K562 (cell line): ENCODE measurements around the gene COMTD1. TPM values are rescaled to one million over a fixed set of nuclear protein-coding genes. Genes with fewer than 3 reads are reported as not detected.
A peak's percentile ranks its signal among the peaks of the same experiment; 100 is the strongest.

Source experiments
- HCFC1 ChIP-seq: IDR thresholded peaks from 2 replicates; pipeline ENCODE4 v1.6.1; 2012; ENCODE audit warnings: low read depth, low read length, improper control_type of control experiment
- JUND ChIP-seq, 2 experiments: IDR thresholded peaks; 2 replicates in 1 of 2; 3 replicates in 1 of 2; pipeline ENCODE4 v1.6.1; 2011; ENCODE audit warnings: borderline replicate concordance in 2 of 2, low read depth in 2 of 2, low read length in 2 of 2, improper control_type of control experiment in 1 of 2, missing biosample characterization in 1 of 2, missing genetic modification characterization in 1 of 2, missing genetic modification reagents in 1 of 2
- KDM4B ChIP-seq, 2 experiments: fragments of 450-650 bp in 1 of 2; sonication (generic) in 1 of 2; IDR thresholded peaks; 2 replicates each; pipeline ENCODE4 v1.6.1; 2016 to 2017; ENCODE audit warnings: borderline replicate concordance in 2 of 2, antibody characterized with exemption in 1 of 2, low read depth in 1 of 2, mild to moderate bottlenecking in 1 of 2
- MAFK ChIP-seq: IDR thresholded peaks from 2 replicates; pipeline ENCODE4 v1.6.1; 2011; ENCODE audit warnings: low read length, improper control_type of control experiment
- MEF2D ChIP-seq: conservative IDR thresholded peaks from 2 replicates; pipeline ENCODE4 v1.6.1; 2016; ENCODE audit warnings: low read depth, missing genetic modification characterization, missing compliant biosample characterization
- MYBL2 ChIP-seq, 2 experiments: fragments of 450-650 bp in 1 of 2; sonication (generic) in 1 of 2; formaldehyde crosslinking in 1 of 2; IDR thresholded peaks; 2 replicates each; pipeline versions ENCODE4 v1.6.1 to v1.8.1; 2017 to 2022; ENCODE audit warnings: borderline replicate concordance in 1 of 2, inconsistent platforms in 1 of 2, low read depth in 1 of 2, mild to moderate bottlenecking in 1 of 2, missing genetic modification reagents in 1 of 2, moderate library complexity in 1 of 2
- MYC ChIP-seq, 2 experiments: fragments of 250-450 bp in 1 of 2; sonication (Bioruptor Pico) in 1 of 2; IDR thresholded peaks; 2 replicates each; pipeline versions ENCODE4 v1.5.1 to v1.6.1; 2012 to 2021; ENCODE audit warnings: low read depth in 2 of 2, borderline replicate concordance in 1 of 2, improper control_type of control experiment in 1 of 2, low read length in 1 of 2, mild to moderate bottlenecking in 1 of 2, moderate library complexity in 1 of 2
- PTBP1 ChIP-seq: fragments of 200-400 bp; formaldehyde crosslinking; IDR thresholded peaks from 2 replicates; pipeline ENCODE4 v1.6.1; 2017; ENCODE audit warnings: low read depth, low read length
- RBM15 ChIP-seq: fragments of 200-400 bp; formaldehyde crosslinking; IDR thresholded peaks from 2 replicates; pipeline ENCODE4 v1.6.1; 2018; ENCODE audit warnings: mild to moderate bottlenecking, low read length, moderate library complexity; ENCODE audit not compliant: insufficient read depth
- SRSF7 ChIP-seq: fragments of 200-400 bp; formaldehyde crosslinking; optimal IDR thresholded peaks from 2 replicates; pipeline ENCODE3; 2017; ENCODE audit warnings: mild to moderate bottlenecking, low read depth, low read length
- TRIM24 ChIP-seq, 2 experiments: fragments of 450-650 bp; IDR thresholded peaks; 2 replicates each; pipeline ENCODE4 v1.6.1; 2016
- polyA plus RNA-seq, 8 experiments: library from polyadenylated mRNA; depleted of rRNA in 4 of 8; stranded (reverse) in 5 of 8; unstranded in 3 of 8; fragments of >200 nt; fragmentation: Nextera tagmentation in 2 of 8; fragmentation: Illumina TruSeq in 1 of 8; extraction: Ambion mirVana in 2 of 8; extraction: Trizol in 1 of 8; gene quantifications; 2 replicates each; pipeline versions ENCODE4 v1.2.1 to v1.2.3, GENCODE V29; 2011 to 2014; ENCODE audit warnings: inconsistent platforms in 1 of 8, missing spikeins in 1 of 8
- total RNA-seq, 7 experiments: library from RNA; depleted of rRNA in 6 of 7; stranded (reverse); fragments of >200 nt in 6 of 7; fragmentation: Illumina TruSeq in 2 of 7; extraction: Trizol in 2 of 7; gene quantifications; 2 replicates each; pipeline versions ENCODE4 v1.2.1 to v1.2.3, GENCODE V29; 2011 to 2021; ENCODE audit warnings: low replicate concordance in 1 of 7
- TF ChIP-seq, protein P1 (sequence below): sonication (generic); formaldehyde crosslinking; IDR thresholded peaks from 2 replicates; pipeline ENCODE4 v1.9.0; 2022; ENCODE audit warnings: mild to moderate bottlenecking, missing genetic modification reagents
- TF ChIP-seq, protein P2 (sequence below): fragments of 450-650 bp; IDR thresholded peaks from 2 replicates; pipeline ENCODE4 v1.6.1; 2016; ENCODE audit warnings: borderline replicate concordance

The COMTD1 gene
- total and polyA plus RNA-seq, 9 of the 15 experiments (the other 6 are each of a cell fraction or from before 2014, with no cell fraction given), result 0.41 to 112 (median 13.7) TPM

DNA sequence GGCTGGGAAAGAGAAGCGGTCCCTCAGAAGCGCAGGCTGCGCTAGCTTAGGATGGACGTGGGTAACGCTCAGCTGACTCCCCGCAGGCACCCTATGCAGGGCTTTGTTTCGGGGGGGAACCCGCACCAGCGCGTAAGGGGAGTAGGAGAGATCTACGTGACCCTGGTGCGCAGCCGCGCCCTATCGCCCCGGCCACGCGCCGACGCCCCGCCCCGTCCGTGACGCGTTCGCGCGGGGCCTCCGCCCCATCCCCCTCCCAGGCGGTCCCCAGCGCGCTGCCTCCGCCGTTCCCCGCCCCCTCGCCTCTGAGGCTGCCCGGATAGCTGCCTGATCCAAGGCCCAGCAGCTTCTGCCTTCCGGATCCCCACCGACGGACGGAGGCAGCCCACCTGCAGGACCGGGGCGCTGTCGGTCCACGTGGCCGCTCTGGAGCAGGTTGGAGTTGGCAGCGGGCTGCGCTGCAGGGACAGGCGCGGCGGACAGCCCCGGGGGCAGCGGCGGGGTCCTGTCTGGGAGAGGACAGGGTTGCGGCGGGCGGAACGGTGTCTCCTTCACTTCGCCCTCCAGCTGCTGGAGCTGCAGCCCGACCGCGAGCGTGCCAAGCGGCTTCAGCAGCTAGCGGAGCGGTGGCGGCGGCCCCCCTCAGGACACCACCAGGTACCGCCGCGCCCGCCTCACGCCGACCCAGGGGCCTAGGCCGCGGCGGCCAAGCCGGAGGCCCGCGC lies 25.3 kb downstream of the COMTD1 start, which contains the start of gene VDAC2 (continued):
- TF ChIP-seq JUND (IDR thresholded peaks at IDR 0.05; ENCODE audit: borderline replicate concordance, low read depth, low read length) (peak; percentile 61), JUND (tag; IDR thresholded peaks at IDR 0.05; ENCODE audit: borderline replicate concordance, low read depth, low read length) (no peak; the same call in 2 of the 3 replicates), RBM15 (no peak), MEF2D (tag) (no peak), MYBL2 (IDR thresholded peaks at IDR 0.05; ENCODE audit: low read depth) (no peak), MYBL2 (CRISPR knock-in tag; IDR thresholded peaks at IDR 0.05; ENCODE audit: borderline replicate concordance) (no peak), SRSF7 (no peak), MAFK (no peak; the same call in 1 of the 2 replicates), MYC (IDR thresholded peaks at IDR 0.05; ENCODE audit: low read depth, low read length) (peak; percentile 82; the same call in 1 of the 2 replicates), MYC (CRISPR knock-in tag; IDR thresholded peaks at IDR 0.05; ENCODE audit: borderline replicate concordance, low read depth) (no peak), KDM4B (IDR thresholded peaks at IDR 0.05; ENCODE audit: borderline replicate concordance in 2 of 2, low read depth in 1 of 2) (peak in 1 of 2 experiments; percentile 73; a peak in 1 of 4 replicates), TRIM24 (IDR thresholded peaks at IDR 0.05) (peak; percentile 26 to 78; a peak in 2 of 4 replicates), PTBP1 (no peak), HCFC1 (peak; percentile 72)
- TF ChIP-seq, protein P1, sequence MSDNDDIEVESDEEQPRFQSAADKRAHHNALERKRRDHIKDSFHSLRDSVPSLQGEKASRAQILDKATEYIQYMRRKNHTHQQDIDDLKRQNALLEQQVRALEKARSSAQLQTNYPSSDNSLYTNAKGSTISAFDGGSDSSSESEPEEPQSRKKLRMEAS (CRISPR knock-in tag), result peak; percentile 92
- TF ChIP-seq, protein P2, sequence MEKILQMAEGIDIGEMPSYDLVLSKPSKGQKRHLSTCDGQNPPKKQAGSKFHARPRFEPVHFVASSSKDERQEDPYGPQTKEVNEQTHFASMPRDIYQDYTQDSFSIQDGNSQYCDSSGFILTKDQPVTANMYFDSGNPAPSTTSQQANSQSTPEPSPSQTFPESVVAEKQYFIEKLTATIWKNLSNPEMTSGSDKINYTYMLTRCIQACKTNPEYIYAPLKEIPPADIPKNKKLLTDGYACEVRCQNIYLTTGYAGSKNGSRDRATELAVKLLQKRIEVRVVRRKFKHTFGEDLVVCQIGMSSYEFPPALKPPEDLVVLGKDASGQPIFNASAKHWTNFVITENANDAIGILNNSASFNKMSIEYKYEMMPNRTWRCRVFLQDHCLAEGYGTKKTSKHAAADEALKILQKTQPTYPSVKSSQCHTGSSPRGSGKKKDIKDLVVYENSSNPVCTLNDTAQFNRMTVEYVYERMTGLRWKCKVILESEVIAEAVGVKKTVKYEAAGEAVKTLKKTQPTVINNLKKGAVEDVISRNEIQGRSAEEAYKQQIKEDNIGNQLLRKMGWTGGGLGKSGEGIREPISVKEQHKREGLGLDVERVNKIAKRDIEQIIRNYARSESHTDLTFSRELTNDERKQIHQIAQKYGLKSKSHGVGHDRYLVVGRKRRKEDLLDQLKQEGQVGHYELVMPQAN, result no peak; the same call in 1 of the 2 replicates
